ENCODE measurements around the gene NT5DC1. TPM values are rescaled to one million over a fixed set of nuclear protein-coding genes. Genes with fewer than 3 reads are reported as not detected.

The NT5DC1 gene
- total RNA-seq, 4 donors from 2014 or later = 4.2 to 23.5 (median 7.0) TPM

- Histone ChIP-seq H3K4me3 (no peak overlapping the region), H3K9me3 (no peaks in the 10 kb centered on the region), H3K27me3 (no peaks in the 10 kb centered on the region), H3K27ac (no peak overlapping the region), H3K4me1 (peaks cover 0 to 11% (median 0%) of the 10 kb centered on the region in 4 donors), H3K36me3 (peaks cover 0 to 4% (median 0%) of the 10 kb centered on the region in 3 donors)
- DNase-seq (ENCODE audit: low spot score in 2 of 2) = no peak
- 34 to 36% methylated on average over 3 of the region's 3 CpGs for WGBS, 2 donors
- TF ChIP-seq POLR2A (IDR thresholded peaks at IDR 0.05) = no peak
- TF ChIP-seq CTCF (IDR thresholded peaks at IDR 0.05) = peak in 3 of 5 experiments; percentile 42 to 65 (median 56)
Observed at GRCh38 chr6:116218172-116218633, 117.5 kb downstream of the NT5DC1 start.

DNA sequence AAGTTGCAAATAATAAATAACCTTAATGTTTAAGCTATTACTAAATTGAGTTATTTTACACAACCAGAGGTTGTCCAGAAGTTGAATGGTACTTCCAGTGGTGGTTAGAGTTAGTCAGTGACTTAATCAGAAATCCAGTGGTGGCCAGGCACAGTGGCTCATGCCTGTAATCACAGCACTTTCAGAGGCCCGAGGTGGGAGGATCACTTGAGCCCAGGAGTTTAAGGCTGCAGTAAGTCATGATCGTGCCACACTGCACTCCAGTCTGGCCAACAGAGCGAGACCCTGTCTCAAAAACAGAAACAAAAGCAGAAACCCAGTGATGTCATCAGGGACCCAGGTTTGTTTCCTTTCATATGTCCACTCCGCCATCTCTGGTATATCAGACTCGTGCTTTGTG, 118.2 kb downstream of the NT5DC1 start:
- Histone ChIP-seq H3K27me3 (no peaks in the 10 kb centered on the region), H3K27ac (no peak overlapping the region), H3K4me1 (peaks cover 0 to 11% (median 0%) of the 10 kb centered on the region in 4 donors), H3K9me3 (no peaks in the 10 kb centered on the region), H3K36me3 (peaks cover 0 to 4% (median 0%) of the 10 kb centered on the region in 3 donors), H3K4me3 (no peak overlapping the region)
- TF ChIP-seq CTCF (IDR thresholded peaks at IDR 0.05) = no peak
- TF ChIP-seq POLR2A (IDR thresholded peaks at IDR 0.05) = no peak
- no peak for TF ChIP-seq EP300 (IDR thresholded peaks at IDR 0.05)
- no peak for DNase-seq (ENCODE audit: low spot score in 2 of 2)
- WGBS, 2 donors = 64 to 78% methylated on average over 5 of the region's 5 CpGs

DNA sequence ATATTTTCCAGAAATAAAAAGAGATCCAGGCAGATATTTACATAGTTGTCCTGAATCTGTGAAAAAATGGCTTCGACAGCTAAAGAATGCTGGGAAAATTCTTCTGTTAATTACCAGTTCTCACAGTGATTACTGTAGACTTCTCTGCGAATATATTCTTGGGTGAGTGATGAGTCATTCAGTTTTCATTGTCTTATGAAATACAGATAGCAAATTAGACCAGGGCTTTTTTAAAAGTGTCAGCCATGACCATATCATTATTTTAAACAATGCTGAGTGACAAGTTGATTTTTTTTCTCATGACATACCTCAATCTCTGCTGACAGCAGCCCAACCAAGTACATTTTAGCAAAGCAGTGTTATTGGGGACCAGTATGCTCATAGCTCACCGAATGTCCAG, 120.4 kb downstream of the NT5DC1 start:
- H3K27me3 ChIP-seq = no peaks in the 10 kb centered on the region
- 73 to 79% methylated on average over 3 of the region's 3 CpGs for WGBS, 2 donors
- no peak for DNase-seq (ENCODE audit: low spot score in 2 of 2)
- H3K9me3 ChIP-seq = no peaks in the 10 kb centered on the region
- H3K4me1 ChIP-seq = peaks cover 0 to 11% (median 0%) of the 10 kb centered on the region in 4 donors
- TF ChIP-seq POLR2A (IDR thresholded peaks at IDR 0.05) (no peak), CTCF (IDR thresholded peaks at IDR 0.05) (no peak), EP300 (IDR thresholded peaks at IDR 0.05) (no peak)
- no peak overlapping the region for H3K27ac ChIP-seq
- H3K4me3 ChIP-seq = no peak overlapping the region
- H3K36me3 ChIP-seq = peaks cover 0 to 9% (median 0%) of the 10 kb centered on the region in 3 donors

DNA sequence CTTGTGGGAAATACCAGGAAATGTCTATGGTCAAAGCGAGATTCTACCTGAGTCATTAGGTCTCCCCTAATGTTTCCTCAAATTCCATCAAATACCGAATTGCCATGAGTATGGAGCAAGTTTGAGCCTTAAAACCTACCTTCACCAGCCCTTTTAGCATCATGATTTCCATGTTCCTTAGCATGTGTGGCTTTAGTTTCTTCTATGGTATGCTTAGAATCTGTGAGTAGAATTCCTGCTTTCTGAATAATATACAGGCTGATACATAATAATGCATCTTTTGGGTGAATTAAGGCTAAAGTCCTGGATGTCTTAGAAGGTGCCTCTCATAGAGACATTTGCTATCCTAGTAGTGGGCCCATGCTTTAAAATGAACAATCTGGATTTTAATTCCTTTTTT, 121.3 kb downstream of the NT5DC1 start:
- Histone ChIP-seq H3K9me3 (no peaks in the 10 kb centered on the region), H3K4me1 (peaks cover 0 to 9% (median 0%) of the 10 kb centered on the region in 4 donors), H3K36me3 (peaks cover 0 to 9% (median 0%) of the 10 kb centered on the region in 3 donors), H3K27ac (no peak overlapping the region), H3K4me3 (no peak overlapping the region), H3K27me3 (no peaks in the 10 kb centered on the region)
- TF ChIP-seq EP300 (IDR thresholded peaks at IDR 0.05) (no peak), POLR2A (IDR thresholded peaks at IDR 0.05) (no peak), CTCF (IDR thresholded peaks at IDR 0.05) (no peak)
- WGBS, 2 donors = 90 to 91% methylated on average over 2 of the region's 2 CpGs
- DNase-seq (ENCODE audit: low spot score in 2 of 2) = no peak

DNA sequence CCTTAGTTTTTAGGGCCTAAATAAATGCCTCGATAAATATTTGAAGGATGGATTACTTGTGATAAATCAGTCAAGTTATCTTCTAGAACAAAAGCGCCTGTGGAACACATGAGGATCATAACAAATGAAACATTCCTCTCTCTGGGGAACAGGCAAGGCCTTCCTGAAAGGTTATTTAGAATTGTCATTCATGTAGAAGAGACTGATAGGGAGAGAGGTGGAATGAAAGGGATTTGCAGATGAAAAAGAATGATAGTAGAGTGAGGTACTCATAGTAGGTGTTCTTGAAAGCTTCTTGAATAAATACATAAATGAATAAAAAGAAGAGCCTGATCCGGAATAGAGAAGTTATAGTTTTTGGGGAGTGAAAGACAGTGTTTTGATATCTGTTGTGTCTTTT, 122.7 kb downstream of the NT5DC1 start:
- 92 to 93% methylated on average over 3 of the region's 3 CpGs for WGBS, 2 donors
- H3K36me3 ChIP-seq = peaks cover 0 to 9% (median 0%) of the 10 kb centered on the region in 3 donors
- no peaks in the 10 kb centered on the region for H3K27me3 ChIP-seq
- no peaks in the 10 kb centered on the region for H3K9me3 ChIP-seq
- DNase-seq (ENCODE audit: low spot score in 2 of 2) = no peak
- no peak overlapping the region for H3K4me3 ChIP-seq
- H3K4me1 ChIP-seq = no peaks in the 10 kb centered on the region
- no peak overlapping the region for H3K27ac ChIP-seq
- no peak for TF ChIP-seq CTCF (IDR thresholded peaks at IDR 0.05)

All from tibial nerve (tissue), 4 donors.